RPMI7951 (cell line): ENCODE results near the gene PSME2. TPM values are rescaled to one million over a fixed set of nuclear protein-coding genes. Genes with fewer than 3 reads are reported as not detected.
A peak's percentile ranks its signal among the peaks of the same experiment; 100 is the strongest.

Experiments used
- DNase-seq: peaks from one replicate; pipeline ENCODE4 v3.0.0-alpha.2; 2012; ENCODE audit warnings: low read depth
- total RNA-seq: library from RNA; depleted of rRNA; stranded (reverse); fragments of >200 nt; shearing (Covaris generic); gene quantifications from 2 replicates; pipeline ENCODE4 v1.2.3, GENCODE V29; 2014

Gene PSME2
- total RNA-seq, 1 experiment from 2014 or later, result 262 TPM

DNA sequence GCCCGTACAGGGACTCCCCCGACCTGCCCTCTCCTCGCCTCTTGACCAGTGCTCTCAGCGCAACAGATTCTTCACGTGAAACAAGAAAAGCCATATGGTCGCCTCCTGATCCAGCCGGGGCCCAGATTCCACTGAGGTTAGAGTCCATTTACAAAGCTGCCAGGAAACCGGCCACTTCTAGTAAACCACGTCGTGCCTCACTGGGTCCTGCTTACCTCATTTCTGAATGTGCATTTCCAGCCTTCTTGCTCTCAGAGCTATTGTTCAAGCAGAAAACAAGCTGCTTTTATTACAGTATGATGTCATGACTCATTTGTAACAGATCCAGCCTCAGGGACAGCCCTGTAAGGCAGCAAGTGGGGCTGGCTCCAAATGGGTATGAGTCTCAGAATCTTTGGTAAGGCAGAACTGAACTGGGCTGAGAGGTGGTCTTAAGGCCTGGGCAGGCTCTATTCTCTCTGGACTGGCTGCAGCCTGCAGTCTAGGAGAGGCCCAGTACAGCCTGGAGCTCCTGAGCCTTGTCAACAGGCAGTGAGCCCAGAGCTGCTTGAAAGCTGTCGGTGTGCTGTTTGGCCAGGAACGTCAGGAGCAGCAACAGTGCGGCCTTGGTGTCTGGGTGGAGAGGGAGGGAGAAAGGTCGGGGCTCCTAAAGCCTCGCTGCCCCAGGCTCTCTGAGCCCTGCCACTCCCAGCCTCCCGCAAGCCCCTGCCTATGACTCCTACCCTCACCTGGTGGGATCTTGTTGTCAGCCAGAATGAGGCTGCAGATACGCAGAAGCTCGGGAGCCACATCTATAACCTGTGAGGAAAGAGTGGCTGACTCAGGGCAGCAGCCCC lies 33.8 kb upstream of the PSME2 start:
- peak; percentile 16 for DNase-seq

DNA sequence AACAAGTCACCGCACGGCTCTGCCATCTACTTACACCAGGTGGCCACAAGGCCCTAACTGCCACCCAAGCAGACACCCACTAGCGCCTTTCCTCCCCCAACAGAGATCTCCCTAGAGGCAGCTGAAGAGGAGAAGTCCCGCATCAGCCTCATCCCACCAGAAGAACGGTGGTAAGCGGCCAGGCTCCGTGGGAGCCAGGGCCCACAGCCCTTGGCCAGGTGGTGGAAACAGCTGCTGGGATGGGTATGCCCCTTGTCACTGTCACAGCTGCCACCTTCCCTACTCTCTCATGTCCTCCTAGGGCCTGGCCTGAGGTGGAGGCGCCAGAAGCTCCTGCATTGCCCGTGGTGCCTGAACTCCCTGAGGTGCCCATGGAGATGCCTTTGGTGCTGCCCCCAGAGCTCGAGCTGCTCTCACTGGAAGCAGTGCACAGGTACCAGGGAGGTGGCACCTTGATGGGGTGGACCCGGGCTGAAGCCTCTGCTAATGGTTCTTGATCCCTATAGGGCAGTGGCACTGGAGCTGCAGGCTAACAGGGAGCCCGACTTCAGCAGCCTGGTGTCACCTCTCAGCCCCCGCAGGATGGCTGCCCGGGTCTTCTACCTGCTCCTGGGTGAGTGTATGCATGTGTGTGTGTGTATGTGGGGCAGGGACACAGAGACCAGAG lies 33.0 kb upstream of the PSME2 start:
- DNase-seq, result no peak

GRCh38 chr14:24178399-24179178 lies 32.2 kb upstream of the PSME2 start:
- DNase-seq, result no peak

DNA sequence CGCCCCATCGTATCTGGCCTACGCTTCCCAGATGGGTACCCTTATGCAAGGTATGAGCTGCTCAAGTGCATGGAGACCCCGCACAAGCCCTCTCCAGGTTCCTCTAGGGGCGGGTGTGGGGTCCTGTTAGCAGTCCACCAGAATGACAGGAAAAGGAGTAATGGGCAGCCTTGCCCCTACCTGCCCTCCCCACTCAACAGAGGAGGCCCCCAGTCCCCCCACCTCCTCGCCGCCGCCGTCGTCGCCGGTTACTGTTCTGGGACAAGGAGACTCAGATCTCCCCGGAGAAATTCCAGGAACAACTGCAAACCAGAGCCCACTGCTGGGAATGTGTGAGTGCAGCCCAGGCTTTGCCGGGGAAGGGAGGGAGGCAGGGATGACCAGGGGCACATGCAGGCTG lies 31.5 kb upstream of the PSME2 start:
- no peak for DNase-seq

DNA sequence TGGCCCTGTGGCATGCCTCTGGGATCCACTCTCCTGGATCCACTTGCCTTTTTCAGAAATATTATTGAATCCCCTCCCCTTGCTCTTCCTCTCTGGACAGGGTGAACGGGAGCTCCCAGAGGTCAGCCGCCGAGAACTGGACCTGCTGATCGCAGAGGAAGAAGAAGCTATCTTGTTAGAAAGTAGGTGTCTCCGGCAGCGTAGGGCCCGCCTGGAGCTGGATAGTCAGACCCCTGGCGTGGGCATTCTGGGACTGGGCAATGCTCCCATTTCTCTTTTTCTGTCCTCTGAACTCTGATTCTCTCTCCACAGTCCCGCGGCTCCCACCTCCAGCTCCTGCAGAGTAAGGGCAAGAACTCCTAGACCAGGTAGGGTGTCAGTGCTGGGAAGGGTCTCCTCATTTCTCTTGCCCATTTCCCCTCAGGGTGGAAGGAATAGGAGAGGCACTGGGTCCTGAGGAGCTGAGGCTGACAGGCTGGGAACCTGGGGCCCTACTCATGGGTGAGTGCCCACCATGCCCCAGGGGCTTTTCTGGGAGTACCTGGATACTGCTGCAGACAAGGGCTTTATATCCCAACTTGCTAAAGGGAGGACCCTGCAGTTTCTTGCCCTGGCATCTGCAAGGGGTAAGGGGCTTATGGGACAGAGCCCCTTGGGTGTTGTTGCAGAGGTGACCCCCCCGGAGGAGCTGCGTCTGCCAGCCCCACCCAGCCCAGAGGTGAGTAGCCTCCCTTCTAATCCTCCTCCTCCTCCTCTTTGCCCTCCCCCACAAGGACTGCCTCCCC lies 30.8 kb upstream of the PSME2 start:
- DNase-seq, result no peak

DNA sequence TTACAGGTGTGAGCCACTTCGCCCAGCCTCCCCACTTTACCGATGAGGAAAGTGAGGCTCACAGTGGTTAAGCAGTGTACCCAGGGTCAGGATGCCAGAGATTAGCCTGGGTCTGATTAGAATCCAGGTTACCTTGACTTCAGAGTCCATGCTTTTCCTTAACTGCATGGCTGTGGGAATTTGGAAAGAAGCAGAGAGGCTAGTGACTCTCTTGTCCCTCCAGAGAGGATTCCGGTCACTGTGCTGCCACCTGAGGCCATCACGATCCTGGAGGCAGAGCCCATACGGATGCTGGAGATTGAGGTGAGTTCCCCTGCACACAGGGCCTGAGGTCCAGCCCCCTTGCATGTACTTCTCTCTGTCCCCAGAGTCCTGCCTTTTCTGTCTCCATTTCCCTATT lies 30.2 kb upstream of the PSME2 start:
- DNase-seq, result no peak

- DNase-seq, result no peak
Observed at GRCh38 chr14:24172871-24173281, 26.5 kb upstream of the PSME2 start.

DNA sequence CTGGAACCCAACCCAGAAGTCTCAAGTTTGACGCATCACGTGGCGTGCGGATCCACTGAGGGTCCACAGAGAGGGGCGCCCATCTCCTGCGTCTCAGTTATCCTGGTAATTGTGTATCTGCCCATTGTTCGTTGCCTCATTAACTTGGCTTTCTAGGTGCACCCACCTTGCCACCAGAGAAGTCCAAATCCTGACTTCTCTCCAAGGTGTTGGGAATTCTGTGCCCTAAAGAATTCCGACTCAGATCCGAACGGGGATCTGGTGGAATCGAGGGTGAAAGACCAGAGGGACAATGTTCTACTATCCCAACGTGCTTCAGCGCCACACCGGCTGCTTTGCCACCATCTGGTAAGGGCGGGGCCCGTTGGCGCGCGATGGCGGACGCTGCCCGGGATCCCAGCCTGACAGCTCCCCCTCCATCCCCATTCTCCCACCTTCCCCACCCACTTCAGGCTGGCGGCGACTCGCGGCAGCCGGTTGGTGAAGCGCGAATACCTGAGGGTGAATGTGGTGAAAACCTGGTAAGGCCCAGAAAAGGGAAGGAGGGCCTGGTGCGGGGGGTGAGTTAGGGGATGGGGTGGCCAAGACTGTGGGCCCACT lies 26.0 kb upstream of the PSME2 start:
- DNase-seq, result no peak

GRCh38 chr14:24171422-24172260 lies 25.2 kb upstream of the PSME2 start, which contains the start of gene REC8:
Gene REC8 (plus strand): TSS chr14:24172080. CDS start chr14:24172553, 473 bp downstream.
- no peak for DNase-seq

GRCh38 chr14:24167469-24168114 lies 21.2 kb upstream of the PSME2 start:
- no peak for DNase-seq

DNA sequence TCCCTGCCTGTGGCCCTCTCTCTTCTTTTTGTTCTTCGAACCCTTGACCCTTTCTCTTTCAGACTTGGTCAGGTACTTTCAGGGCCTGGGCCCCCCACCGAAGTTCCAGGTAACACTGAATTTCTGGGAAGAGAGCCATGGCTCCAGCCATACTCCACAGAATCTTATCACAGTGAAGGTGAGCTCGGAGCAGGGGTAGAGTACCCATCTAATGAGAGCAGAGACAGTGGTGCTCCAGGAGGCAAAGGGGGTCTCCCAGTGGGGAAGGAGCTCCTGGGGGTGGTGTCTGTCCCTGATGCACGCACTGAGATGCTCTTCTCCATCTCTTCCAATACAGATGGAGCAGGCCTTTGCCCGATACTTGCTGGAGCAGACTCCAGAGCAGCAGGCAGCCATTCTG lies 19.4 kb upstream of the PSME2 start:
- DNase-seq, result no peak

DNA sequence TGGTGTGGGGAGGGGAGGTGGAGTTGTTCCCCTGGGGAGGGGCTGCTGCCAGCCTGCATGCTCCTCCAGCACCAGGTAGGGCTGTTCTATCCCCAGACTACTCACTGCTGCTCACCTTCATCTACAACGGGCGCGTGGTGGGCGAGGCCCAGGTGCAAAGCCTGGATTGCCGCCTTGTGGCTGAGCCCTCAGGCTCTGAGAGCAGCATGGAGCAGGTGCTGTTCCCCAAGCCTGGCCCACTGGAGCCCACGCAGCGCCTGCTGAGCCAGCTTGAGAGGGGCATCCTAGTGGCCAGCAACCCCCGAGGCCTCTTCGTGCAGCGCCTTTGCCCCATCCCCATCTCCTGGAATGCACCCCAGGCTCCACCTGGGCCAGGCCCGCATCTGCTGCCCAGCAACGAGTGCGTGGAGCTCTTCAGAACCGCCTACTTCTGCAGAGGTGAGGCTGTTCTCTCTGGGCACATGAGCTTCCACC lies 18.1 kb upstream of the PSME2 start:
- no peak for DNase-seq

DNA sequence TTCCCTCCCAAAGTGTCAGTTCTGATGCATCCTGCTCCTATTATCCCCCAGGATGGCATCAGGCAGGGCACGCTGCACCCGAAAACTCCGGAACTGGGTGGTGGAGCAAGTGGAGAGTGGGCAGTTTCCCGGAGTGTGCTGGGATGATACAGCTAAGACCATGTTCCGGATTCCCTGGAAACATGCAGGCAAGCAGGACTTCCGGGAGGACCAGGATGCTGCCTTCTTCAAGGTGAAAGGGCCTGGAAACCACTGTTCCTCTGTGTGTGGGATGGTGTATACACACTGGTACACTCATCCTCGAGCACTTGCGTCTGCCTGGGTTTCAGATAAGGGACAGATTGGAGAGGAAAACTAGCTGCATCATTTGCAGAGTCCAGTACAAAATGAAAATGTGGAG lies 15.7 kb upstream of the PSME2 start:
- DNase-seq, result no peak

DNA sequence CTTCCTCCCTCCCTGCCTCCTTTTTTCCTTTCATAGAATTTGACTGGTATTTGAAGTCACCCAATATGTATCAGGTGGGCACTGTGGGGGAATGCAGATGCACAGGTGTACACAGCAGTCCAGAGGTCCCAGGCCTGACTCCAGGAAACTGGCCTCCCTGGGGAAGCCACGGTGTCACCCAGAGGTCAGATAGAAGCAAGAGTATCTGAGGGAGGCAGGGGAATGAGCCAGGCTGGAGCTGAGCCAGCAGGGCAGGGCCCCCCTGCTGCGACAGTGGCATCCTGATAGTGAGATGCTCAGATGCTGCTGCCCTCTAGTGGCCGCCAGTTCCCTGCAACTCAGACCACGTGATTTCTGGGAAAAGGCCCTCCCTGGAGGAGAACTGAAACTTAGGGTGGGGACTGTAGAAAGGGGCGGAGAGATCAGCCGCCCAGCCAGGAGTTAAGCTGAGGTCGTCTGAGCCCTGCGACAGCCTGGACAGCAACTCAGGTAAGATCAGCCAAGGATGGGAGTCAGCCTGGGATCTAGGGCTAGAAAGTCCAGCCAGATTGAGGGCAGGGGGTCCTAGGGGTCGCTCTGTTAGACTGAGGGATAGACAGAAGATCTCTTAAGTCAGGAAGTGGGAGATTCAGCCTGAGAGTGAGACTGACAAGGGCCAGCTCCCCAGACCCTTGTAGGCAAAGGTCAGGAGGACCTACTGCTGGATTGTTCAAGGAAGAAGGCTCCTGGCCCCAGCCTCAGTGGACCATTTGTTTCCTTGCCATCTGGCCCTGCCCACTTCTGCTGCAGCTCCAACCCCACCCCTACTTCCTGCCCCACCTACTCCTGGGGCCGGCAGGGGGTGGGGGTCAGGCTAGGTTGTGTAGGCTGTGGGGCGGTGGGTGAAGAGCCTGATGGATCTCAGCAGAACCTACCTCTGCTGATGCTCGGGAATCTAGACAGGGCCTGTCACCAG lies 14.7 kb upstream of the PSME2 start, which contains the start of gene IRF9:
IRF9 (plus strand) TSS at position 416 of the 955 bp plus-strand sequence. CDS start 880 bp downstream, outside the sequence.
- peak; percentile 92 for DNase-seq

GRCh38 chr14:24160499-24160849 lies 14.1 kb upstream of the PSME2 start:
- DNase-seq, result no peak

DNA sequence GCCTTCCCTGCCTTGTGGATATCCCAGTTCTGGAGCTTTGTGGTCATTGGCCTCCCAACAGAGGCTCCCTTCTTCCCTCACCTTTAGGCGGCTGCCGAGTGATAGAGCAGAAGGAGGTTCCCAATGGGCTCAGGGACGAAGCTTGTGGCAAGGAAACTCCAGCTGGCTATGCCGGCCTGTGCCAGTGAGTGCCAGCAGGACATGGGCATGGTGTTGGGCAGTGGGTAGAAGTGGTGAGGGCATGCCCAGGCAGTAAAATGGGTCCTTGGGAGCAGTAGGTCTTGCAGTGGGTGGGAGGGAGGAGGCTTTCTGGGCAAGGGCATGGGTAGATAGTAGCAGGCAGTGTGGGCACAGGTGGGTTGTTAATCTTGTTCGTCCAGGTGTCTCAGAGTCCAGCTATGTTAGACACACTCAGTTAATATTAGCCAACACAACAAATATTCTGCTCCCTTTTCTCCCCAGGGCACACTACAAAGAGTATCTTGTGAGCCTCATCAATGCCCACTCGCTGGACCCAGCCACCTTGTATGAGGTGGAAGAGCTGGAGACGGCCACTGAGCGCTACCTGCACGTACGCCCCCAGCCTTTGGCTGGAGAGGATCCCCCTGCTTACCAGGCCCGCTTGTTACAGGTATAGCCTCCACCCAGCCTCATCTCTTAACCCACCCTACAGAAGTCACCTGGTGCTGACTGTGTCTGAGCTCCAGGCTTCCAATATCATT lies 13.5 kb upstream of the PSME2 start:
- DNase-seq, result no peak

DNA sequence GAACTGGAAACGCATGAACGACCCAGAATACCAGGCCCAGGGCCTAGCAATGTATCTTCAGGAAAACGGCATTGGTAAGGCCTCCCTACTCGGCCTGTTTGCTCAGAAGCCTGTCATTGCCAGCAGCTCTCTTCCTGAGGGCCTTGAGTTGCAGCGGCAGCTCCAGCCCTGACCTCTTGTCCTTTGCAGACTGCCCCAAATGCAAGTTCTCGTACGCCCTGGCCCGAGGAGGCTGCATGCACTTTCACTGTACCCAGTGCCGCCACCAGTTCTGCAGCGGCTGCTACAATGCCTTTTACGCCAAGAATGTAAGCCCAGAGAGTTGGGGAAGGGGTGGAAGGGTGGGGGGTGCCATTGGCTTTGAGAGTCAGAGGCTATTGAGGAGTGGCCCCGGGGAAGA lies 10.9 kb upstream of the PSME2 start:
- no peak for DNase-seq

GRCh38 chr14:24156840-24157239 lies 10.4 kb upstream of the PSME2 start:
- no peak for DNase-seq
